Measurements from ENCODE around the gene ARPC2.

The ARPC2 gene

GRCh38 chr2:218216336-218216673 lies 684 bp upstream of the ARPC2 start:
- DNase-seq (ENCODE audit: low read depth) = no peak
- peak overlapping the region; percentile 97 for H3K4me3 ChIP-seq (ENCODE audit: low read depth, low read length)
- no peak for TF ChIP-seq CTCF (conservative IDR thresholded peaks at IDR 0.05; ENCODE audit: low read depth, low read length)

- no peak for DNase-seq (ENCODE audit: low read depth)
- no peak for TF ChIP-seq CTCF (conservative IDR thresholded peaks at IDR 0.05; ENCODE audit: low read depth, low read length)
- peak overlapping the region; percentile 97 for H3K4me3 ChIP-seq (ENCODE audit: low read depth, low read length)
Observed at GRCh38 chr2:218217360-218218267, 625 bp downstream of the ARPC2 start.

GRCh38 chr2:218218268-218219185 lies 1.5 kb downstream of the ARPC2 start:
- TF ChIP-seq CTCF (conservative IDR thresholded peaks at IDR 0.05; ENCODE audit: low read depth, low read length) = no peak
- peak overlapping the region; percentile 97 for H3K4me3 ChIP-seq (ENCODE audit: low read depth, low read length)
- no peak for DNase-seq (ENCODE audit: low read depth)

GRCh38 chr2:218219934-218220333 lies 2.9 kb downstream of the ARPC2 start:
- no peak for DNase-seq (ENCODE audit: low read depth)
- H3K4me3 ChIP-seq (ENCODE audit: low read depth, low read length) = no peak overlapping the region
- TF ChIP-seq CTCF (conservative IDR thresholded peaks at IDR 0.05; ENCODE audit: low read depth, low read length) = no peak

- no peak for DNase-seq (ENCODE audit: low read depth)
- no peak overlapping the region for H3K4me3 ChIP-seq (ENCODE audit: low read depth, low read length)
- TF ChIP-seq CTCF (conservative IDR thresholded peaks at IDR 0.05; ENCODE audit: low read depth, low read length) = no peak
Observed at GRCh38 chr2:218221000-218221399, 4.0 kb downstream of the ARPC2 start.

- DNase-seq (ENCODE audit: low read depth) = no peak
- H3K4me3 ChIP-seq (ENCODE audit: low read depth, low read length) = no peak overlapping the region
- no peak for TF ChIP-seq CTCF (conservative IDR thresholded peaks at IDR 0.05; ENCODE audit: low read depth, low read length)
Observed at GRCh38 chr2:218223046-218223445, 6.1 kb downstream of the ARPC2 start.
